22Rv1 (cell line): ENCODE results near the gene MBP.

Source experiments
- H3K27ac ChIP-seq: fragments of 450-650 bp; 2 replicates; pipeline ENCODE4 v1.5.1; 2017
- ZFX ChIP-seq: fragments of 450-650 bp; IDR thresholded peaks from 2 replicates; pipeline ENCODE4 v1.6.1; 2017; ENCODE audit warnings: antibody characterized with exemption, borderline replicate concordance
- TF ChIP-seq, protein P1 (sequence below): fragments of 450-650 bp; IDR thresholded peaks from 2 replicates; pipeline ENCODE4 v1.5.1; 2017; ENCODE audit warnings: mild to moderate bottlenecking

The MBP gene

GRCh38 chr18:77151033-77151771 lies 18.6 kb upstream of the MBP start:
- no peak overlapping the region for H3K27ac ChIP-seq
- TF ChIP-seq ZFX, result no peak
- TF ChIP-seq, protein P1, sequence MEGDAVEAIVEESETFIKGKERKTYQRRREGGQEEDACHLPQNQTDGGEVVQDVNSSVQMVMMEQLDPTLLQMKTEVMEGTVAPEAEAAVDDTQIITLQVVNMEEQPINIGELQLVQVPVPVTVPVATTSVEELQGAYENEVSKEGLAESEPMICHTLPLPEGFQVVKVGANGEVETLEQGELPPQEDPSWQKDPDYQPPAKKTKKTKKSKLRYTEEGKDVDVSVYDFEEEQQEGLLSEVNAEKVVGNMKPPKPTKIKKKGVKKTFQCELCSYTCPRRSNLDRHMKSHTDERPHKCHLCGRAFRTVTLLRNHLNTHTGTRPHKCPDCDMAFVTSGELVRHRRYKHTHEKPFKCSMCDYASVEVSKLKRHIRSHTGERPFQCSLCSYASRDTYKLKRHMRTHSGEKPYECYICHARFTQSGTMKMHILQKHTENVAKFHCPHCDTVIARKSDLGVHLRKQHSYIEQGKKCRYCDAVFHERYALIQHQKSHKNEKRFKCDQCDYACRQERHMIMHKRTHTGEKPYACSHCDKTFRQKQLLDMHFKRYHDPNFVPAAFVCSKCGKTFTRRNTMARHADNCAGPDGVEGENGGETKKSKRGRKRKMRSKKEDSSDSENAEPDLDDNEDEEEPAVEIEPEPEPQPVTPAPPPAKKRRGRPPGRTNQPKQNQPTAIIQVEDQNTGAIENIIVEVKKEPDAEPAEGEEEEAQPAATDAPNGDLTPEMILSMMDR, result no peak

GRCh38 chr18:77150588-77150987 lies 18.0 kb upstream of the MBP start:
- no peak for TF ChIP-seq ZFX
- TF ChIP-seq, protein P1, result no peak
- no peak overlapping the region for H3K27ac ChIP-seq

- H3K27ac ChIP-seq, result no peak overlapping the region
- no peak for TF ChIP-seq ZFX
- TF ChIP-seq, protein P1, result no peak
These were observed 15.7 kb upstream of the MBP start for GRCh38 chr18:77148289-77148688.

- no peak for TF ChIP-seq ZFX
- TF ChIP-seq, protein P1, result no peak
- no peak overlapping the region for H3K27ac ChIP-seq
These were observed 14.9 kb upstream of the MBP start for GRCh38 chr18:77147418-77147852.

DNA sequence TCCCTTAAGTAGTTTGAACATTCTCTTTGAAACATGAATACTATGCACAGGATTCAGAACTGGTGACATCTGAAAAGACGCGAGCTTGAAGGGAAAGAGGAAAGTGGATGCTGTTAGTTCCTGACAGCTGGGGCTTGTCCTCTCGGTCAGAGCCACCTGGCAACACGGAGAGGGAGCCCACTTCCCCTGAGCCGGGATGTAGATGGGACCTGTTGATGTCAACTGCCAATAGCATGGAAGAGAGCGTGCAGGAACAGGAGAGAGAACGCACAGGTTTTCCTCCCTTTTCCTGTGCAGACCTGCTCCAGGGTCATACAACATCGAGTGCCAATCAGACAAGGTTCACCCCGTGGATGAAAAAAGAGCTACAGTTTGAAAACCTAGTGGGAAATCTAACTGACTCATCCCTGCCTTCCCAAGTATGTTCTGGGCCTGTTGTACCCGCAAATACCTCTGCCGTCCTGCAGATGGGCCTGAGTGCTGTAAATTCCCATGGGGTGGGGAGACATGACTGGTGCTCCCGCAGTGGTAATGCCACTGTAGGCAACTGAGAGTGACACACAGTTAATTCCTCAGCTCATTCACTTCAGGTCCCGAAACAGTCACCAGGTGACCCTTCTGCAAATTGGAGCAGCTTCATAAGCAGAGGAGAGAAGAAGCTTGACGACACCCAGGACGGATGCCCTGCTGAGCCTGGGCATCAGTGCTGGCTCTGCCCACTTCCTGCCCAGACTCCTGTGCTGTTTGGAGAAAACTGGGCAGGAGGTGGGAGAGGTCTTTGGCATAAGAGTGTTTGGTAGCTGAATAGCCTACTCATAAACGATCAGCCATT lies 13.9 kb upstream of the MBP start:
- H3K27ac ChIP-seq, result no peak overlapping the region
- TF ChIP-seq, protein P1, result no peak
- TF ChIP-seq ZFX, result no peak

GRCh38 chr18:77145364-77145901 lies 12.8 kb upstream of the MBP start:
- H3K27ac ChIP-seq, result no peak overlapping the region
- TF ChIP-seq, protein P1, result no peak
- TF ChIP-seq ZFX, result no peak
